LoVo (cell line): Measurements from ENCODE around the gene KCNJ3.

Experiments used
- DNase-seq: peaks from one replicate; pipeline ENCODE4 v3.0.0-alpha.2; 2016; ENCODE audit warnings: low spot score

Gene KCNJ3

GRCh38 chr2:154698296-154698720, at the start of gene KCNJ3:
TSS of gene KCNJ3 (plus strand) at chr2:154698695. CDS start at chr2:154698776, 81 bp downstream.
- no peak for DNase-seq

- DNase-seq: no peak
These were observed 43.0 kb upstream of the KCNJ3 start for GRCh38 chr2:154655499-154655898.

DNA sequence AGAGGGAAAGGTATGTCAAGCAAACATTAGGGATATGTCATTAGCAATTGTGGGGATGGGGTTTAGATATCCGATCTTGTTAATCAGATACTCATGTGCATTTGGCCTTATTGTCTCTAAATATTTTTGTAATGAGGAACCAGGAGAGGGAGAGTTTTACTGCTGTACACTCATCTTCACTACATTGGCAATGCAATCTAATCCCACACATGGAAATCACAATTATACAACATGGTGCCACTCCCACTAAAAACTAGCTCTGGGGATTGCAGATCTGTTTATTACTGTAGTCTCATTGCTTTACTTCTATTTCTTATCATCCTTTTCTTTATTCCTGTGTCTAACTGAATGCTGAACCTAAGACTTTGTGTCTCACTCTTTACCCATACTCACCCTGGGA, 39.6 kb upstream of the KCNJ3 start:
- no peak for DNase-seq

DNA sequence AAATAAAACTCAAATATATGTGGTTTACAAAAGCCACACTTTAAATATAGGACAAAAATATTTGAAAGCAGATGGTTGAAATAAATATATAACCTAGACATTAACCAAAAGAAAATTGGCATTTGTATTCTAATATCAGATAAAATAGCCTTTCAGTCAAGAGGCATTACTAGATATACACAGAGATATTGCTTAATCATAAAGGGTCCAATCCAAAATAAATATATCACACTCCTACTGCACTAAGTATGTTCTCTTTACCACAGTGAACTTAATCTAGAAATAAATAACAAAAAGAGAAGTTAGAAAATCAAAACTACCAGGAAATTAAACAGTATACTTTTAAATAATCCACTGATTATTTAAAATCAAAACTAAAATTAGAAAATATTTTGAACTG, 34.2 kb upstream of the KCNJ3 start:
- DNase-seq: no peak

DNA sequence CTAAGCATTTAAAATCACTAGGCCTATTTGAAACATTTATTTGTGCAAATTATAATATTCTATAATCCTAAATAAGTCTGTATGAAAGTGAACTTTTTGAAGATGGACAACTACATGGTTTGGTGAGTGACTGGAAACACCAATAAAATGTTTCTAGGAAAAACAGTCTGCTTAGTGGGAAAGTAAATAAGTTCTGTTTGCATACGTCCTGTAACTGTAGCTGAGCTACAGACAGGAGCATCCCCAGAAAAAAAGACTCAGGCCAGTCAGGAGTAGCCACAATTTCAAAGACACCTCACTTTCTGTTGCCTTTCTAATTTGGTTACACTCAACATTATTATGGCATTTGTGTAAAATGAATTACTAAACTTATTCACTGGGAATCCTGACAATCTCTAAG, 28.4 kb upstream of the KCNJ3 start:
- no peak for DNase-seq

GRCh38 chr2:154673694-154674093, 24.8 kb upstream of the KCNJ3 start:
- no peak for DNase-seq

GRCh38 chr2:154677401-154677800, 21.1 kb upstream of the KCNJ3 start:
- DNase-seq: no peak

DNA sequence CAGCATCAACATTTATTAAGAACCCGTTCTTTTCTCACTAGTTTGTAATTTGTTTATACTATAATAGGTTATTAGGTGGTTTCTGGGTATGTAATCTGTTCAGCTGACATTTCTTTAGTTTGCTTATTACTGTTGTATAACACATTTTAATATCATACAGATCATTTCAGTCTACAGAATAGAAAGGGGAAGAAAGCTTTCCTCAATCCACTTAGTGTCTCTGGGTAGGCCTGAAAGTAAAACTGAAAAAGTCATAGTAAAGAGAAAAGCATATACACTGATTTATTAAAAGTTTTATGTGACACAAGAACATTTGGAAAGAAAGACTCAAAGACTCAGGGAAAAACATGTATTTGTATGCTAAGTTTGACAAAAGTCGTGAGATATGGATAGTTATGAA, 16.8 kb upstream of the KCNJ3 start:
- DNase-seq: no peak

GRCh38 chr2:154686162-154686561, 12.3 kb upstream of the KCNJ3 start:
- DNase-seq: no peak

GRCh38 chr2:154688373-154688772, 10.1 kb upstream of the KCNJ3 start:
- no peak for DNase-seq

GRCh38 chr2:154689158-154689557, 9.3 kb upstream of the KCNJ3 start:
- DNase-seq: no peak

DNA sequence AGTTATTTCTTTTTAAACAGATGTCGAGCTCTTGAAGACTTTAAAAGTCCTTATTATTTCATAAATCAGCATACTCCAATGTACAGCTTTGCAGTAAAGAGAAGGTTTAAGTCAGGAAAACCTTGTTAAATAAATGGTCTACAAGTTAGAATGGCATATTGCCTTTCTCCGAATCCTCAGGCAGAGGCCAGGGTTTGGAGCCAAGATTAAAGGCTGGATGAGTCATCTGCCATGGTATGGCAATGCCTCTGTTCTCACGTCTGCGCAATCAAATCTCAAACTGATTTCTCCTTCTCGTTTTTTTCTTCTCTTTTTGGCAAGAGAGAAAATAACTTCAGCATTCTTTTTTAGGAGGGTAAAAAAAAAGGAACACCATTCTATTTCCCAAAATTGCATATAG, 5.6 kb upstream of the KCNJ3 start:
- DNase-seq: peak; percentile 39

- DNase-seq: no peak
These were observed 4.7 kb upstream of the KCNJ3 start for GRCh38 chr2:154693741-154694340.

DNA sequence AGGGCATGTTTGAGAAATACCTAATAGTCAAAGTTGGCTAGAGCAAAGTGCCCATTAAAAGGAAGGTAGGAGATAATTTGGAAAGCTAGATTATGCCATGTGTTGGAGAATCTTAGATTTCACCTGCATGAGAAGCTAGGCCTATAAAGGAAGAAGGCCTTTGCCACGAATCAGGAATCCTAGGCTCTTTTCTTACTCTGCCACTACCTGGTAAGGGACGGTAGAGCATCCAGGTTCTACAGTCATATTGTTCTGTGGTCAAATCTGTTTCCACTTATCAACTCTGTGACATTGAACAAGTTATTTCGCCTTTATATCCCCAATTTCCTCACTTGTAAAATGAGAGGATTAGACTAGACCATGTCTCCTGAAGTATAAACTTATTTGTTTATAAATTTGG, 3.6 kb upstream of the KCNJ3 start:
- no peak for DNase-seq

- DNase-seq: no peak
These were observed 2.1 kb upstream of the KCNJ3 start for GRCh38 chr2:154696369-154696768.

DNA sequence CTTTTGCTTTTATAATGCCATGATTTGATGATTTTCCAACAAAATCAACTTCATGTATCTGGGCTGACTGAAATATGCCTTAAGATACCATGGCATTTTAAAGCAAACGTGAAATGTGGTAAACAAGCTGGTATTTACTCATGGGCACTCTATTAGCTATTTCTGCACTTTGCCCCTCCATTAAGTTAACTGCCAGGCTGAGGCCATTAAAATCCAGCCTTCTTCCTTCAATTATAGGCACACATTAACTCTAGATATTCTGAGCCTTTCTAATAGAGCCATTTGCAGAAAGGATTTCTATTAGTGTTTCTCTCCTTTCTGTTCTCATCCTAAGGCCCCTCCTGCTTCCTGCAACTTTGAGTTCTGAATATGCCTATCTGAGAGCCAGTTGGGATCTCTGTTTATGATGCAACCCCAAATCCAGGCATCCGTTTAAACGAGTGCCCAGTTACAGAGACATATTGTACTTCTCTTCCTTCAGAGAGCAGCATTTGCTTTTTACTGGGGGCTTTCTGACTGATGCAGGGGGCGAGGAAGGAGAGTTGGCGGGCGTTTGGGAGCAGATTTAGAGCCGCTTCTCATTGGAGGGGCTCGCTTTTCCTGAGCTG, 1.6 kb upstream of the KCNJ3 start:
- DNase-seq: no peak

DNA sequence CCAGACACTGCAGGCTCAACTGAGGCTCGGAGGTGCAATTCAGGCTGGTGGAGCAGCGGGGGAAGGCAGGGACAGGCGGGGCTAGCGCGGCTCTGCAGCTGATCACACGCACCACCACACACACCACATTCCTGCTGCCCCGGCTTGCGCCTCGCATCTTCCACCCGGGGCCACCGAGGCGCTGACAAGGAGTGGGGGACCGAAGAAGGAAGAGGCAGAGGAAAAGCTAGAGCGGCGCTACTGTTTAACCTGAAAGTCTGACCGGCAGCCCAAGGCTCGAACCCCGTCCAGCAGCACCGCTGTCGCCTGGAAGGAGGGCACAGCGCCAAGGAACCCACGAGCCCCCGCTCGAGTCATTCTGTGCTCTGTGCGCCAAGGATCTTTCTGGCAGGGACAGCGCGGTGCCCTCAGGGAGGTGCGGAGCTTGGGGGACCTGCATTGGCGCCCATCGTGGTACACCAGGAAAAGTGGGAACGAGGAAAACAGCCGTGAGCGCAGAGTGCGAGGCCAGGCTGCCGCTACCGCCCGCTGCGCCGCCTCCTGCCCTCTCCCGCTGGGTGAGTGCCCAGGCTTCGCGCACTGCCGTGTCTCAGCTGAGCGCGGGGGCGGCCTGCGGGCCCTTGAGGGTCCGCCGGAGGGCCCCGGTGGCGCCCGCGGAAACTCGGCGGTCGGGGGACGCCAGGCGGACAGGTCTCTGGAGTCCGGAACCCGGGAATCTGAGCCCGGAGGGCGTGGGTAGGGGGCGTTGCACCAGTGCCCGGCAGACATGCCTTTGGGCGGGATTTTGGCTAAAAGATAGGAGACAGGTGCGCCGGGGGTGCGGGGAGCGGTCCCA, 860 bp upstream of the KCNJ3 start:
- no peak for DNase-seq

- DNase-seq: no peak
These were observed 453 bp downstream of the KCNJ3 start for GRCh38 chr2:154698721-154699574.

- no peak for DNase-seq
These were observed 1.1 kb downstream of the KCNJ3 start for GRCh38 chr2:154699575-154699930.

- no peak for DNase-seq
These were observed 1.6 kb downstream of the KCNJ3 start for GRCh38 chr2:154700136-154700535.

GRCh38 chr2:154704991-154705390, 6.5 kb downstream of the KCNJ3 start:
- no peak for DNase-seq

DNA sequence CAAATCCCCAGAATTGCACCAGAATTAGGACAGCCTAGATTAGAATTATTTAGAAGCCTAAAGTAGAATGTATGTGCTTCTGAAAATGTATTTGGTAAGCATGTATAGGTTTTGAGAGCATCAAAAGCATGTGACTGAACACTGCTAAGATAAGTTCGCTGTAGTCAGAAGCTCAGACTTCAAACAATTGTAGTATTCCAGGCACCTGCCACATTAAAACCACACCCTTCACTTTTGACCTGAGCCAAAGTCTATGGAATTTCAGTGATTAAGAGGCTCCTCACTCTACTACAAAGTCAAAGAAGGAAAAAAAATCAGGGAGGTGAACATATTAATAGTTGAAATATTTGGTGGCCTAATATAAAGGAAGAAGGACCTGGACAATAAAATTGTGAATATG, 8.2 kb downstream of the KCNJ3 start:
- DNase-seq: peak; percentile 46
